ENCODE data around the gene USP24. TPM values are rescaled to one million over a fixed set of nuclear protein-coding genes. Genes with fewer than 3 reads are reported as not detected.

Gene USP24
- total RNA-seq, 1 donor from 2014 or later = 44.6 TPM

DNA sequence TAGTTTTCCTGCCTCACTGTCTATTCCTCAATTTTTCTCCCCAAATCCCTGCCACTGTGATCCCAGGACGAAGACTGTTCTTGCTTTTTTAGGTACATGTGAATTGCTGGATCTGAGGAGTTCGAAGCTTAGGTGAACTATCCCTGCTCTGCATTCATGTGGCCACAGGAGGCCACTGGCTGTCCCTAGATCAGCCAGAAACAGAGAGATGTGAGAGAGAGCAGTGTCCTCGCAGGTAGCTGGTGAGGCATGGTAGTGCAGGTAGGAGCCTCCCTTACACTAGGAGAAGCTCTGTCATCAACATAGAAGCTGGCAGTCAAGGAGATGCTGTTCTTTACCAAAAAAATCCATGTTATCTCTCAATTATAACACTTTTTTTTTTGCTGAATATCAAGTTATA, 71.5 kb downstream of the USP24 start:
- Mint-ChIP-seq H3K4me1 (peaks cover 4% of the 10 kb centered on the region), H3K4me3 (no peak overlapping the region), H3K27me3 (ENCODE audit: low read depth) (no peaks in the 10 kb centered on the region), H3K9me3 (no peaks in the 10 kb centered on the region), H3K27ac (ENCODE audit: unreplicated experiment) (no peak overlapping the region), H3K36me3 (ENCODE audit: low read depth) (peaks cover 11% of the 10 kb centered on the region)
- TF ChIP-seq, protein P1, sequence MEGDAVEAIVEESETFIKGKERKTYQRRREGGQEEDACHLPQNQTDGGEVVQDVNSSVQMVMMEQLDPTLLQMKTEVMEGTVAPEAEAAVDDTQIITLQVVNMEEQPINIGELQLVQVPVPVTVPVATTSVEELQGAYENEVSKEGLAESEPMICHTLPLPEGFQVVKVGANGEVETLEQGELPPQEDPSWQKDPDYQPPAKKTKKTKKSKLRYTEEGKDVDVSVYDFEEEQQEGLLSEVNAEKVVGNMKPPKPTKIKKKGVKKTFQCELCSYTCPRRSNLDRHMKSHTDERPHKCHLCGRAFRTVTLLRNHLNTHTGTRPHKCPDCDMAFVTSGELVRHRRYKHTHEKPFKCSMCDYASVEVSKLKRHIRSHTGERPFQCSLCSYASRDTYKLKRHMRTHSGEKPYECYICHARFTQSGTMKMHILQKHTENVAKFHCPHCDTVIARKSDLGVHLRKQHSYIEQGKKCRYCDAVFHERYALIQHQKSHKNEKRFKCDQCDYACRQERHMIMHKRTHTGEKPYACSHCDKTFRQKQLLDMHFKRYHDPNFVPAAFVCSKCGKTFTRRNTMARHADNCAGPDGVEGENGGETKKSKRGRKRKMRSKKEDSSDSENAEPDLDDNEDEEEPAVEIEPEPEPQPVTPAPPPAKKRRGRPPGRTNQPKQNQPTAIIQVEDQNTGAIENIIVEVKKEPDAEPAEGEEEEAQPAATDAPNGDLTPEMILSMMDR (conservative IDR thresholded peaks at IDR 0.05) = peak; percentile 46
- DNase-seq (ENCODE audit: low read depth, low spot score) = no peak

DNA sequence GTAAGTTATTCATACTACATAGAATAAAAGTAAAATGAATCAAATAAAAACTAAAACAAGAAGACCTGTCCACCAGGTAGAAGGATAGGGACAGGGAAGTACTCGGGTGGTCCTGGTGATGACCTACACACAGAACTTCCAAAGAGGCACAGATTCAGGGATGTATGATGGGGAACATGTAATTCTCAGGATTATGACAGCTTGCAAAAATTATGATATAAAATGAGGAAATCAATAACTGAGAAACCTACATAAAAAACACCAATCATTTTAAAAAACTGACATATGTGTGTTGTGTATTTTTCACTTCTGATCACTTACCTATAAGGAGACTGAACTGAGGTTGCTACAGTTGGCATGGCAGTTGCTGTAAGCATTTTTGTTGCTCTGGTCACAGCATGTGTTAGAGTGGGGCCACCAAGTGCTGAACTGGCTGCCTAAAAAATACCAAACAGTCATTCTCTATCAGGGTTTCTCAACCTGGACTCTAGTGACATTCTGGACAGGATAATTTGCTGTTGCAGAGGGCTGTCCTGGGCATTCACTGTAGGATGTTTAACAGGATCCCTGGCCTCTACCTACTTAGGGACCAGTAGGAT, 73.8 kb downstream of the USP24 start:
- TF ChIP-seq, protein P1 (conservative IDR thresholded peaks at IDR 0.05) = no peak
- Mint-ChIP-seq H3K27me3 (ENCODE audit: low read depth) (no peaks in the 10 kb centered on the region), H3K9me3 (no peaks in the 10 kb centered on the region), H3K4me3 (no peak overlapping the region), H3K27ac (ENCODE audit: unreplicated experiment) (no peak overlapping the region), H3K4me1 (peaks cover 4% of the 10 kb centered on the region), H3K36me3 (ENCODE audit: low read depth) (peaks cover 11% of the 10 kb centered on the region)
- no peak for DNase-seq (ENCODE audit: low read depth, low spot score)

DNA sequence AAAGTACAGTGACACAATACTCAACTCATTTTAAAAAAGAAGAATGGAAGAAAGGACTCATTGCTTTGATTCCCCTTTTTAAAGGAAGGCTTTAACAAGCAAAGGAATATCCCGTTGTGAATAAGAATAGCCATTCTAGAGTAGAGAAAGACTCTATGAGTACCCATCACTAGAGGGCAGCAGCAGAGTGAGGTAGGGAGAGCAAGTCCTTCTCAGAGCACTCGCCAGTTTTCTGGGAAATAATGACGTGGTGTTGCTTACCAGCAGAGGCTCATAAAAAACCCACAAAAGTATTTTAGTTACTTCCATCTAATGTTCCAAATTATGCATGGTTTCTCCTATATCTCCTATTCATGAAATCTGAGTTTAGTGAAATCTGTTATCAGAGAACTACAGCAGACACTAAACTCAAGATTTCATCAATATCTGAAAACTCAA, 74.6 kb downstream of the USP24 start:
- no peaks in the 10 kb centered on the region for H3K9me3 Mint-ChIP-seq
- H3K27ac Mint-ChIP-seq (ENCODE audit: unreplicated experiment) = no peak overlapping the region
- no peaks in the 10 kb centered on the region for H3K27me3 Mint-ChIP-seq (ENCODE audit: low read depth)
- TF ChIP-seq, protein P1 (conservative IDR thresholded peaks at IDR 0.05) = peak; percentile 84
- peak; percentile 62 for DNase-seq (ENCODE audit: low read depth, low spot score)
- peaks cover 8% of the 10 kb centered on the region for H3K36me3 Mint-ChIP-seq (ENCODE audit: low read depth)
- no peak overlapping the region for H3K4me3 Mint-ChIP-seq
- peaks cover 4% of the 10 kb centered on the region for H3K4me1 Mint-ChIP-seq

DNA sequence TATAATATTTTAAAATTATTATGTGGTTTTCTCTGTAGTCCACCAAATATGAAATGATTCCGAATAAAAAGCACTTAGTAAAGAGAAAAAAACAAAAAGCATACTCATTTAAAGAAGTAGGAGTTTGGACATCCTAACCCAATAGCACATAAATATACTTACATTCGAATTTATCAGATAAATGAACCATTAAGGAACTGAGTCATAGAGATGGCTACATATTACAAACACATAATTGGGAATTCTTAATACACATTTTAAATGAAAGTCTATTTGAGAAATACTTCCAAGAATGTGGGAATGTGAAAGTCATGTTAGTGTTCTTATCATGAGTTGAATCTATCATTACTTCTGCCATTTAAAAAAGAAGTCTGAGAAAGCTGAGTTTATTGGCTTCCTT, 75.0 kb downstream of the USP24 start:
- Mint-ChIP-seq H3K36me3 (ENCODE audit: low read depth) (peaks cover 4% of the 10 kb centered on the region), H3K27ac (ENCODE audit: unreplicated experiment) (no peak overlapping the region), H3K4me3 (no peak overlapping the region), H3K4me1 (peaks cover 4% of the 10 kb centered on the region), H3K27me3 (ENCODE audit: low read depth) (no peaks in the 10 kb centered on the region), H3K9me3 (no peaks in the 10 kb centered on the region)
- TF ChIP-seq, protein P1 (conservative IDR thresholded peaks at IDR 0.05) = no peak
- no peak for DNase-seq (ENCODE audit: low read depth, low spot score)

DNA sequence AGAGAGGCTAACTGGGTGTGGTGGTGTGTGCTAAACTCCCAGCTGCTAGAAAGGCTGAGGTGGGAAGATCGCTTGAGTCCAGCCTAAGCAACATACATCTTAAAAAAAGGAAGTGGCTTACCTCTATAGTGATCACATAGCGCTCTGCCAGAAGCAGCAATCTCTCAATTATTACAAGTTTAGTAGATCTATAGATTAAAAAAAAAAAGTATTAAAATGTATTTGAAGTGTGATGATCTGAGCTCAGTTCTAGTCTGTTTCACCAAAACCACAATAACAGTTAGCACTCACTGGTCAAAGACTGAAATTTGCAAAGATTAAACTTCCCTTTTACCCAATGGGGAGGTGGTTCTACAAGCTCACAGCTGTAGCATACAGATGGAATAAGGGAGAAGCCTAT, 76.3 kb downstream of the USP24 start:
- no peak for DNase-seq (ENCODE audit: low read depth, low spot score)
- H3K4me3 Mint-ChIP-seq = no peak overlapping the region
- no peaks in the 10 kb centered on the region for H3K9me3 Mint-ChIP-seq
- H3K27ac Mint-ChIP-seq (ENCODE audit: unreplicated experiment) = no peak overlapping the region
- peaks cover 4% of the 10 kb centered on the region for H3K4me1 Mint-ChIP-seq
- peaks cover 5% of the 10 kb centered on the region for H3K36me3 Mint-ChIP-seq (ENCODE audit: low read depth)
- TF ChIP-seq, protein P1 (conservative IDR thresholded peaks at IDR 0.05) = no peak
- H3K27me3 Mint-ChIP-seq (ENCODE audit: low read depth) = no peaks in the 10 kb centered on the region
